Transverse colon (tissue), 4 donors: Measurements from ENCODE around the gene AIP. TPM values are rescaled to one million over a fixed set of nuclear protein-coding genes. Genes with fewer than 3 reads are reported as not detected.

Experiments
- DNase-seq: peaks from one replicate; pipeline ENCODE4 v3.0.0-alpha.2; 2019
- H3K27ac ChIP-seq, 4 donors: fragments of 200-600 bp; sonication (generic); 2 replicates each; pipeline ENCODE4 v1.5.1; 2016 to 2018; ENCODE audit warnings: inconsistent platforms in 4 of 4
- H3K27me3 ChIP-seq: fragments of 200-600 bp; sonication (generic); 2 replicates; pipeline ENCODE4 v1.5.1; 2017; ENCODE audit warnings: inconsistent platforms
- H3K36me3 ChIP-seq, 4 donors: fragments of 200-600 bp; sonication (generic); 2 replicates each; pipeline ENCODE4 v1.5.1; 2017 to 2019; ENCODE audit warnings: inconsistent platforms in 4 of 4
- H3K4me1 ChIP-seq, 4 donors: fragments of 200-600 bp; sonication (generic); 2 replicates each; pipeline ENCODE4 v1.5.1; 2017 to 2020; ENCODE audit warnings: inconsistent platforms in 4 of 4
- H3K4me3 ChIP-seq, 4 donors: fragments of 200-600 bp; sonication (generic); 1 replicate in 1 of 4; 2 replicates in 3 of 4; pipeline versions ENCODE4 v1.5.1 to v1.6.1; 2017 to 2019; ENCODE audit warnings: inconsistent platforms in 4 of 4
- H3K9me3 ChIP-seq, 2 donors: fragments of 200-600 bp; sonication (generic); 2 replicates each; pipeline ENCODE4 v1.5.1; 2017 to 2019; ENCODE audit warnings: inconsistent platforms in 2 of 2
- EP300 ChIP-seq: sonication (generic); formaldehyde crosslinking; IDR thresholded peaks from one replicate; pipeline ENCODE4 v1.6.1; 2017; ENCODE audit warnings: antibody characterized with exemption, low read depth
- POLR2A ChIP-seq: fragments of 450-650 bp; IDR thresholded peaks from one replicate; pipeline ENCODE4 v1.6.1; 2016; ENCODE audit warnings: antibody characterized with exemption, mild to moderate bottlenecking, moderate library complexity
- POLR2AphosphoS5 ChIP-seq, 3 donors: sonication (generic); formaldehyde crosslinking; IDR thresholded peaks; one replicate each; pipeline ENCODE4 v1.6.1; 2016; ENCODE audit warnings: antibody characterized with exemption in 3 of 3
- WGBS, 2 donors: methylation state at CpG; one replicate each; pipeline ENCODE4 v1.1.5; 2018; ENCODE audit warnings: low coverage in 1 of 2; 5-methylcytosine and 5-hydroxymethylcytosine counted together
- in situ Hi-C, 4 donors: fragments of 200-750 bp; cut with MboI; loops; one replicate each; pipeline versions ENCODE4 v1.15.0 to v1.15.1; 2017; ENCODE audit warnings: low sequenced_read_pairs in 3 of 4, low pct_ligation_motif_present in 1 of 4, low pct_unique_long_range_greater_than_20kb in 1 of 4
- intact Hi-C: fragments of 100-400 bp; cut with DNase I; formaldehyde crosslinking; loops from one replicate; pipeline ENCODE4 v1.15.1; 2023; ENCODE audit warnings: low total_unique reads
- small RNA-seq, 4 donors: library from RNA; depleted of rRNA; stranded (forward); fragments of <200 nt; gene quantifications; one replicate each; pipeline ENCODE3, GENCODE V24; 2016
- total RNA-seq, 4 donors: library from RNA; depleted of rRNA; stranded (reverse); fragments of >200 nt; gene quantifications; one replicate each; pipeline ENCODE4 v1.1.0, GENCODE V29; 2016
- TF ChIP-seq, protein P1 (sequence below), 5 experiments: fragments of 200-600 bp in 3 of 5; fragments of 450-650 bp in 2 of 5; sonication (generic) in 3 of 5; IDR thresholded peaks; 1 replicate in 2 of 5; 2 replicates in 3 of 5; pipeline ENCODE4 v1.5.1; 2016 to 2017; ENCODE audit warnings: antibody characterized with exemption in 5 of 5, inconsistent platforms in 3 of 5, mild to moderate bottlenecking in 2 of 5, moderate library complexity in 1 of 5

Gene AIP
- total RNA-seq, 4 donors from 2014 or later: 32.9 to 71.5 (median 57.6) TPM

DNA sequence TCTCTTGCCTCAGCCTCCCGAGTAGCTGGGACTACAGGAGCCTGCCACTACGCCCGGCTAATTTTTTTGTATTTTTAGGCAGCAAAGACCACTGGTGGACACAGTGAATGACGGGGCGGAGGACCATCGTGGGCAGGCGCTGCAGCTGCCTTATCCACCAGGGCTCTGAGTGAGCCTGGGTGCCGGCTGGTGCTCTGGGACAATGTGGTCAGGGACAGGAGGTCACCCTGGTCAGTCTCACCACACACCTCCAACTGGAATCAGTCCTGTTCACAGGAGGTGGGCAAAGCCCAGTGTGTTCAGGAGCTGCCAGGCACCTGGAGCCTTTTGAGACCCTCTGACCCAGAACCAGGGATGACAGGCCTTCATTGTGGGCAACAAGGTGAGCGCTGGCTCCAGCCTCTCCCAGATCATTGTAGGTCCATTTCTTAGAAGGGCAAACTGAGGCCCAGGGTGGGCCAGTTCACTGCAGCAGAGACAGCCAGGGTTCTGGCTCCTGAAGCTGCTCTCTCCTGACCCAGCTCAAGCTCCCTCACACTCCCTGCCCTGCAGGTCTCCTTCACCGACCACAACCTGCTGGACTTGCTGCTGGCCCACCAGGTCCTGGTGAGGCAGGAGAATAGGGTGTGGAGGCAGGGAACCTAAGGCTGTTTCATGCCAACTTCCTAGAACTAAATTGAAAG is 56.1 kb downstream of the AIP start:
- H3K27me3 ChIP-seq: no peaks in the 10 kb centered on the region
- no peaks in the 10 kb centered on the region for H3K36me3 ChIP-seq
- peaks cover 1 to 5% of the 10 kb centered on the region in 2 donors for H3K9me3 ChIP-seq
- no peak for DNase-seq
- peaks cover under 1 to 14% (median 6%) of the 10 kb centered on the region in 4 donors for H3K4me1 ChIP-seq
- no peak overlapping the region for H3K4me3 ChIP-seq
- no peak for TF ChIP-seq EP300
- no peak for TF ChIP-seq POLR2A
- TF ChIP-seq, protein P1, sequence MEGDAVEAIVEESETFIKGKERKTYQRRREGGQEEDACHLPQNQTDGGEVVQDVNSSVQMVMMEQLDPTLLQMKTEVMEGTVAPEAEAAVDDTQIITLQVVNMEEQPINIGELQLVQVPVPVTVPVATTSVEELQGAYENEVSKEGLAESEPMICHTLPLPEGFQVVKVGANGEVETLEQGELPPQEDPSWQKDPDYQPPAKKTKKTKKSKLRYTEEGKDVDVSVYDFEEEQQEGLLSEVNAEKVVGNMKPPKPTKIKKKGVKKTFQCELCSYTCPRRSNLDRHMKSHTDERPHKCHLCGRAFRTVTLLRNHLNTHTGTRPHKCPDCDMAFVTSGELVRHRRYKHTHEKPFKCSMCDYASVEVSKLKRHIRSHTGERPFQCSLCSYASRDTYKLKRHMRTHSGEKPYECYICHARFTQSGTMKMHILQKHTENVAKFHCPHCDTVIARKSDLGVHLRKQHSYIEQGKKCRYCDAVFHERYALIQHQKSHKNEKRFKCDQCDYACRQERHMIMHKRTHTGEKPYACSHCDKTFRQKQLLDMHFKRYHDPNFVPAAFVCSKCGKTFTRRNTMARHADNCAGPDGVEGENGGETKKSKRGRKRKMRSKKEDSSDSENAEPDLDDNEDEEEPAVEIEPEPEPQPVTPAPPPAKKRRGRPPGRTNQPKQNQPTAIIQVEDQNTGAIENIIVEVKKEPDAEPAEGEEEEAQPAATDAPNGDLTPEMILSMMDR (IDR thresholded peaks at IDR 0.05): no peak
- no peak for TF ChIP-seq POLR2AphosphoS5 (IDR thresholded peaks at IDR 0.05)
- no peak overlapping the region for H3K27ac ChIP-seq
- WGBS, 2 donors: 87% methylated on average over 10 of the region's 10 CpGs; no CpG with 5 or more reads in 1 of the 2 donors
- in situ Hi-C loops (no loop called here), intact Hi-C loops (no loop called here)

DNA sequence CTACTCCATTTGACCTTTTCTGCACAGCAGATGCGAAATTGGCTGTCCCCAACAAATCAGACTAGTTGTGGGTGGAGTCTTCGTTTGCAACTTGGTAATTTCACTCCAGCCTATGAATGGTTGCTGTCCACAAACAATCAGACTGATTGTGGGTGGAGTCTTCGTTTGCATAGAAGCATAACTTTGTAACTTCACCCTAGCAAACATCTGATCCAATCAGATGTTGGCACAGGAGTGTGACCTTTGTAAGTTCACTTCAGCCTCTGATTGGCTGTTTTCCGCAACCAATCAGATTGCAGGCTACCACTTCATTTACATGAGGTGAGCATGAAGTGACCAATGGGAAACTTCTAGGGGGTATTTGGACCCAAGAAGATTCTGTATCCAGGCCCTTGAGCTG is 56.7 kb downstream of the AIP start:
- no peak for DNase-seq
- TF ChIP-seq EP300 (no peak), POLR2A (no peak), POLR2AphosphoS5 (IDR thresholded peaks at IDR 0.05) (no peak)
- TF ChIP-seq, protein P1 (IDR thresholded peaks at IDR 0.05): no peak
- Histone ChIP-seq H3K4me3 (no peak overlapping the region), H3K36me3 (no peaks in the 10 kb centered on the region), H3K9me3 (peaks cover 0 to 2% of the 10 kb centered on the region in 2 donors), H3K27me3 (no peaks in the 10 kb centered on the region), H3K27ac (no peak overlapping the region), H3K4me1 (peaks cover 7 to 19% (median 10%) of the 10 kb centered on the region in 4 donors)
- in situ Hi-C loops: no loop called here
- intact Hi-C loops: no loop called here
- WGBS, 2 donors: 33 to 66% methylated on average over 1 to 4 of the region's 4 CpGs

Small RNAs within 50 kb of the gene (small RNA-seq; reads per million reads assigned to genes)
- 0 to 0.18 (median 0.07) reads per million in 4 donors for gene MIR6752

Other genes with a start within 250 kb of the AIP start
- 100 to 1,000 TPM; 104 to 294 (median 160) TPM for gene GRK2, start 216.6 kb upstream of the AIP start, total RNA-seq
- gene ANKRD13D, start 193.7 kb upstream of the AIP start, total RNA-seq: 100 to 1,000 TPM in 1 of 4 donors, 10 to 100 TPM in 3; 19.7 to 194 (median 54.5) TPM
- 100 to 1,000 TPM in 2 of 4 donors, 10 to 100 TPM in 2; 73.0 to 174 (median 123) TPM for gene SSH3, start 179.5 kb upstream of the AIP start, total RNA-seq
- gene POLD4, start 129.5 kb upstream of the AIP start, total RNA-seq: 100 to 1,000 TPM; 261 to 372 (median 319) TPM
- gene CLCF1, start 109.4 kb upstream of the AIP start, total RNA-seq: 10 to 100 TPM in 1 of 4 donors, 1 to 10 TPM in 3; 1.8 to 46.4 (median 5.8) TPM
- 100 to 1,000 TPM in 2 of 4 donors, 10 to 100 TPM in 2; 37.8 to 470 (median 95.3) TPM for gene RAD9A, start 91.0 kb upstream of the AIP start, total RNA-seq
- 100 to 1,000 TPM in 3 of 4 donors, 10 to 100 TPM in 1; 83.0 to 251 (median 163) TPM for gene PPP1CA, start 81.2 kb upstream of the AIP start, total RNA-seq
- gene TBC1D10C, start 78.9 kb upstream of the AIP start, total RNA-seq: 10 to 100 TPM in 2 of 4 donors, 1 to 10 TPM in 2; 1.2 to 17.2 (median 7.4) TPM
- 1 to 10 TPM in 1 of 4 donors, under 1 TPM in 3; 0.27 to 4.4 (median 0.43) TPM for gene CARNS1, start 67.3 kb upstream of the AIP start, total RNA-seq
- gene RPS6KB2, start 54.5 kb upstream of the AIP start, total RNA-seq: 100 to 1,000 TPM in 1 of 4 donors, 10 to 100 TPM in 3; 53.5 to 108 (median 75.9) TPM
- gene PTPRCAP, start 45.3 kb upstream of the AIP start, total RNA-seq: 10 to 100 TPM; 13.2 to 78.9 (median 53.9) TPM
- gene CORO1B, start 39.5 kb upstream of the AIP start, total RNA-seq: 100 to 1,000 TPM in 3 of 4 donors, 10 to 100 TPM in 1; 72.6 to 204 (median 151) TPM
- gene GPR152, start 30.3 kb upstream of the AIP start, total RNA-seq: not detected
- 1 to 10 TPM in 2 of 4 donors, not detected in 2; 1.2 to 2.2 TPM for gene CABP4, start 27.7 kb upstream of the AIP start, total RNA-seq
- 100 to 1,000 TPM; 107 to 347 (median 115) TPM for gene TMEM134, start 13.8 kb upstream of the AIP start, total RNA-seq
- 100 to 1,000 TPM in 1 of 4 donors, 10 to 100 TPM in 3; 23.5 to 451 (median 60.8) TPM for gene PITPNM1, start 22.3 kb downstream of the AIP start, total RNA-seq
- 100 to 1,000 TPM in 1 of 4 donors, 10 to 100 TPM in 3; 49.4 to 140 (median 83.4) TPM for gene CDK2AP2, start 25.1 kb downstream of the AIP start, total RNA-seq
- gene CABP2, start 40.4 kb downstream of the AIP start, total RNA-seq: not detected
- gene GSTP1, start 100.8 kb downstream of the AIP start, total RNA-seq: 100 to 1,000 TPM; 166 to 578 (median 537) TPM
- 100 to 1,000 TPM; 421 to 762 (median 554) TPM for gene NDUFV1, start 123.9 kb downstream of the AIP start, total RNA-seq
- gene NUDT8, start 146.9 kb downstream of the AIP start, total RNA-seq: 10 to 100 TPM; 21.3 to 68.5 (median 26.9) TPM
- gene TBX10, start 156.7 kb downstream of the AIP start, total RNA-seq: 10 to 100 TPM in 2 of 4 donors, 1 to 10 TPM in 1, not detected in 1; 1.3 to 16.5 (median 15.0) TPM
- 10 to 100 TPM in 3 of 4 donors, 1 to 10 TPM in 1; 4.1 to 29.4 (median 11.8) TPM for gene ACY3, start 167.7 kb downstream of the AIP start, total RNA-seq
- 10 to 100 TPM in 1 of 4 donors, not detected in 3; 13.8 TPM for gene ALDH3B2, start 191.6 kb downstream of the AIP start, total RNA-seq